ENCODE measurements around the gene ATG13. TPM values are rescaled to one million over a fixed set of nuclear protein-coding genes. Genes with fewer than 3 reads are reported as not detected.
A peak's percentile ranks its signal among the peaks of the same experiment; 100 is the strongest.

The ATG13 gene
- polyA plus RNA-seq, 1 donor (not counting 4 experiments of a cell fraction or from before 2014, with no cell fraction given): 33.3 TPM

DNA sequence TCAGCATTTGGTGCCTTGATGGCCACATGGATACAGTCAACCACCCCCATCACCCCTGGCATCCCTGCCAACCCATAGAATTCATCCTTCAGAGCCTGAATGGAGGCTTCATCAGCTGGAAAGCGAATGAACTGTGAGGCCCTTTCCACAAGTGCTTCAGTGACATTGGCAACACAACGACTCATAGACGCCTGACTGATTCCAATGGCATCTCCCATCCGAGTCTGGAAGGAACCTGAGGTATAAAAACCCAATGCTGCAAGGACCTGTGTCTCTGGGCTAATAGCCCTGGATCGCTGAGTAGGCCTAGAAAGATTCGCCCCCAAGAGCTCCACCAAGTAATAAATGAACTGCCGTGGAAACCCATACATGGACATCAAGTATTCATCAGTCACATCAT, 1.6 kb upstream of the ATG13 start:
- Histone ChIP-seq H3K9me1 (ENCODE audit: control insufficient read depth, extremely low read depth, insufficient read depth, low read length) (no peaks in the 10 kb centered on the region), H3K9ac (ENCODE audit: control insufficient read depth, extremely low read depth, insufficient read depth, low read length) (peak overlapping the region; percentile 100), H3K27me3 (ENCODE audit: control insufficient read depth, extremely low read depth, insufficient read depth, low read length) (no peaks in the 10 kb centered on the region), H3K9me3 (ENCODE audit: control insufficient read depth, low read depth, low read length) (no peaks in the 10 kb centered on the region), H3K4me3 (ENCODE audit: control insufficient read depth in 2 of 3, extremely low read depth in 1 of 3, insufficient read depth in 2 of 3, low read depth in 1 of 3, low read length in 3 of 3) (peak overlapping the region in 1 of 3 experiments; percentile 98), H3K79me2 (ENCODE audit: control insufficient read depth, insufficient read depth, low read length) (peaks cover 38% of the 10 kb centered on the region), H3K27ac (ENCODE audit: control insufficient read depth, insufficient read depth, low read length) (peak overlapping the region; percentile 99), H3K36me3 (ENCODE audit: control insufficient read depth in 2 of 2, extremely low read depth in 1 of 2, insufficient read depth in 2 of 2, low read length in 2 of 2) (peaks cover 0 to 3% of the 10 kb centered on the region in 2 experiments), H3K4me2 (ENCODE audit: control insufficient read depth, extremely low read depth, insufficient read depth, low read depth, low read length) (peak overlapping the region; percentile 95), H2AFZ (ENCODE audit: control insufficient read depth, low read length) (no peak overlapping the region), H4K20me1 (ENCODE audit: control insufficient read depth, extremely low read depth, insufficient read depth, low read length) (no peaks in the 10 kb centered on the region), H3K4me1 (ENCODE audit: control insufficient read depth, extremely low read depth, insufficient read depth, low read length) (peaks cover 20% of the 10 kb centered on the region)
- dilution Hi-C loops (cut with MboI; ENCODE audit: extremely low pct_ligation_motif_present, low sequenced_read_pairs): no loop called here
- TF ChIP-seq CTCF (optimal IDR thresholded peaks at IDR 0.05 in 1 of 3, IDR thresholded peaks at IDR 0.05 in 1 of 3, conservative IDR thresholded peaks at IDR 0.05 in 1 of 3; ENCODE audit: extremely low read depth in 1 of 3, insufficient read depth in 2 of 3, low read length in 3 of 3) (no peak), EZH2 (IDR thresholded peaks at IDR 0.05; ENCODE audit: low read length) (no peak)
- FAIRE-seq (no peak), DNase-seq (ENCODE audit: low read depth, low spot score) (no peak)

DNA sequence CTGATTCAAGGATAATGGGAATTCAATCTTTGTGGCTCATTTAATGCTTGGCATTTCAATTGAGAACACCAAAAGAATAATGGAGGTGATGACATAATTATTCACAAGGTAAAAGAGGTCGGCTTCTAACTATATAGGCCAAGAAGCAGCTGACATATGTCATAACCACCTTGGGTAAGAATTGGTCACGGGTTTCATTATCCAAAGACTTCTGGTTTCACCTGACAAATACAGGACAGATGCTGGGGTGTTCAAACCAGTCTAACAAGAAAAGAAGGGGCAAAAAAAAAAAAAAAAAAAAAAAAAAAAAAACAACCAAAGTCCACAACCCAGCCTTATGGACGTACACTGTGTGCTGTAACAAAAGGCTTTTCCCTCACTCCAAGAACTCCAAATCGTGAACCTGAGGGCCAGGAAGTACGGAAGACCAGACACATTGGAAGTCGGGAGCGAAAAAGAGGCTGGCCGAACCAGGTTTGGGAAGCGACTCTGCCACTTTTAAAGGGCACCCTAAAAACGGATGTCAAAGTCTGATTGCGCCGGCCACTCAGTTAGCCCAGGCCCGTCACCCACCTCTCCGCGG, 711 bp upstream of the ATG13 start:
- FAIRE-seq (no peak), DNase-seq (ENCODE audit: low read depth, low spot score) (no peak)

More for the DNA sequence above, 711 bp upstream of the ATG13 start:
- H3K4me3 ChIP-seq (ENCODE audit: control insufficient read depth in 2 of 3, extremely low read depth in 1 of 3, insufficient read depth in 2 of 3, low read depth in 1 of 3, low read length in 3 of 3): peak overlapping the region; percentile 86 to 99 (median 98)
- H3K9me1 ChIP-seq (ENCODE audit: control insufficient read depth, extremely low read depth, insufficient read depth, low read length): no peaks in the 10 kb centered on the region
- H3K79me2 ChIP-seq (ENCODE audit: control insufficient read depth, insufficient read depth, low read length): peaks cover 43% of the 10 kb centered on the region
- H4K20me1 ChIP-seq (ENCODE audit: control insufficient read depth, extremely low read depth, insufficient read depth, low read length): no peaks in the 10 kb centered on the region
- H2AFZ ChIP-seq (ENCODE audit: control insufficient read depth, low read length): peak overlapping the region; percentile 75
- H3K9me3 ChIP-seq (ENCODE audit: control insufficient read depth, low read depth, low read length): no peaks in the 10 kb centered on the region
- dilution Hi-C loops (cut with MboI; ENCODE audit: extremely low pct_ligation_motif_present, low sequenced_read_pairs): no loop called here
- peak overlapping the region; percentile 99 for H3K27ac ChIP-seq (ENCODE audit: control insufficient read depth, insufficient read depth, low read length)
- peak overlapping the region; percentile 95 for H3K4me2 ChIP-seq (ENCODE audit: control insufficient read depth, extremely low read depth, insufficient read depth, low read depth, low read length)
- H3K9ac ChIP-seq (ENCODE audit: control insufficient read depth, extremely low read depth, insufficient read depth, low read length): peak overlapping the region; percentile 100
- H3K27me3 ChIP-seq (ENCODE audit: control insufficient read depth, extremely low read depth, insufficient read depth, low read length): no peaks in the 10 kb centered on the region
- H3K4me1 ChIP-seq (ENCODE audit: control insufficient read depth, extremely low read depth, insufficient read depth, low read length): peaks cover 20% of the 10 kb centered on the region
- TF ChIP-seq CTCF (optimal IDR thresholded peaks at IDR 0.05 in 1 of 3, IDR thresholded peaks at IDR 0.05 in 1 of 3, conservative IDR thresholded peaks at IDR 0.05 in 1 of 3; ENCODE audit: extremely low read depth in 1 of 3, insufficient read depth in 2 of 3, low read length in 3 of 3) (no peak), EZH2 (IDR thresholded peaks at IDR 0.05; ENCODE audit: low read length) (no peak)
- peaks cover 2 to 6% of the 10 kb centered on the region in 2 experiments for H3K36me3 ChIP-seq (ENCODE audit: control insufficient read depth in 2 of 2, extremely low read depth in 1 of 2, insufficient read depth in 2 of 2, low read length in 2 of 2)

All from keratinocyte (primary cell).